ENCODE data around the gene FAM50A. TPM values are rescaled to one million over a fixed set of nuclear protein-coding genes. Genes with fewer than 3 reads are reported as not detected.

Gene FAM50A
- total RNA-seq, 4 donors from 2014 or later, result 16.2 to 31.5 (median 23.3) TPM

GRCh38 chrX:154441564-154441963 is 2.4 kb upstream of the FAM50A start:
- WGBS, result 88% methylated on average over 10 of the region's 11 CpGs
- DNase-seq (ENCODE audit: low spot score in 2 of 2), result no peak
- Histone ChIP-seq H3K9me3 (no peaks in the 10 kb centered on the region), H3K4me3 (no peak overlapping the region), H3K36me3 (peaks cover 29% of the 10 kb centered on the region), H3K27me3 (no peaks in the 10 kb centered on the region), H3K27ac (no peak overlapping the region), H3K4me1 (peaks cover 37% of the 10 kb centered on the region)
- TF ChIP-seq EP300 (IDR thresholded peaks at IDR 0.05), result no peak
- no peak for TF ChIP-seq POLR2A (IDR thresholded peaks at IDR 0.05)
- TF ChIP-seq POLR2AphosphoS5 (IDR thresholded peaks at IDR 0.05), result no peak
- TF ChIP-seq CTCF (IDR thresholded peaks at IDR 0.05), result no peak

- no peak overlapping the region for H3K27ac ChIP-seq
- 71% methylated on average over 11 of the region's 21 CpGs for WGBS
Measured at GRCh38 chrX:154441984-154442707, 1.8 kb upstream of the FAM50A start.

GRCh38 chrX:154443479-154443910 is 446 bp upstream of the FAM50A start:
- peaks cover 26% of the 10 kb centered on the region for H3K4me1 ChIP-seq
- WGBS, result 53% methylated on average over 5 of the region's 10 CpGs
- no peak for TF ChIP-seq POLR2A (IDR thresholded peaks at IDR 0.05)
- no peak for TF ChIP-seq EP300 (IDR thresholded peaks at IDR 0.05)
- no peak for TF ChIP-seq CTCF (IDR thresholded peaks at IDR 0.05)
- TF ChIP-seq POLR2AphosphoS5 (IDR thresholded peaks at IDR 0.05), result no peak
- no peaks in the 10 kb centered on the region for H3K27me3 ChIP-seq
- H3K36me3 ChIP-seq, result peaks cover 31% of the 10 kb centered on the region
- DNase-seq (ENCODE audit: low spot score in 2 of 2), result no peak
- peak overlapping the region; percentile 64 for H3K27ac ChIP-seq
- H3K9me3 ChIP-seq, result no peaks in the 10 kb centered on the region
- H3K4me3 ChIP-seq, result peak overlapping the region; percentile 61

More at GRCh38 chrX:154441984-154442707, 1.8 kb upstream of the FAM50A start:
- no peaks in the 10 kb centered on the region for H3K9me3 ChIP-seq
- H3K36me3 ChIP-seq, result peaks cover 29% of the 10 kb centered on the region
- H3K27me3 ChIP-seq, result no peaks in the 10 kb centered on the region
- TF ChIP-seq POLR2AphosphoS5 (IDR thresholded peaks at IDR 0.05), result no peak
- no peak for TF ChIP-seq POLR2A (IDR thresholded peaks at IDR 0.05)
- no peak for TF ChIP-seq EP300 (IDR thresholded peaks at IDR 0.05)
- TF ChIP-seq CTCF (IDR thresholded peaks at IDR 0.05), result no peak
- H3K4me3 ChIP-seq, result no peak overlapping the region
- peaks cover 37% of the 10 kb centered on the region for H3K4me1 ChIP-seq
- no peak for DNase-seq (ENCODE audit: low spot score in 2 of 2)

GRCh38 chrX:154444755-154445246 is 860 bp downstream of the FAM50A start:
- Histone ChIP-seq H3K27me3 (no peaks in the 10 kb centered on the region), H3K9me3 (no peaks in the 10 kb centered on the region), H3K4me3 (peak overlapping the region; percentile 61), H3K4me1 (peaks cover 22% of the 10 kb centered on the region), H3K27ac (peak overlapping the region; percentile 64), H3K36me3 (peaks cover 41% of the 10 kb centered on the region)
- 74% methylated on average over 7 of the region's 13 CpGs for WGBS
- TF ChIP-seq EP300 (IDR thresholded peaks at IDR 0.05), result no peak
- no peak for TF ChIP-seq POLR2AphosphoS5 (IDR thresholded peaks at IDR 0.05)
- no peak for TF ChIP-seq CTCF (IDR thresholded peaks at IDR 0.05)
- no peak for TF ChIP-seq POLR2A (IDR thresholded peaks at IDR 0.05)
- no peak for DNase-seq (ENCODE audit: low spot score in 2 of 2)

GRCh38 chrX:154445776-154446175 is 1.8 kb downstream of the FAM50A start:
- WGBS, result 90% methylated on average over 16 of the region's 16 CpGs
- Histone ChIP-seq H3K27ac (no peak overlapping the region), H3K4me1 (peaks cover 22% of the 10 kb centered on the region), H3K9me3 (no peaks in the 10 kb centered on the region), H3K27me3 (no peaks in the 10 kb centered on the region), H3K4me3 (no peak overlapping the region), H3K36me3 (peaks cover 41% of the 10 kb centered on the region)
- TF ChIP-seq POLR2A (IDR thresholded peaks at IDR 0.05), result no peak
- no peak for TF ChIP-seq EP300 (IDR thresholded peaks at IDR 0.05)
- no peak for TF ChIP-seq CTCF (IDR thresholded peaks at IDR 0.05)
- no peak for TF ChIP-seq POLR2AphosphoS5 (IDR thresholded peaks at IDR 0.05)
- DNase-seq (ENCODE audit: low spot score in 2 of 2), result no peak
